AG04449 (cell line): ENCODE data around the gene NFE2L3.
"Not testable (repeated sequence)": the region's sequence is repeated elsewhere in the genome, so short reads cannot be mapped to it uniquely, and the experiment has no call there.

ENCODE experiments used
- CTCF ChIA-PET: fragments of 350-600 bp; formaldehyde crosslinking; extraction: SDS; loops from one replicate; lab custom pipeline; 2021; ENCODE audit warnings: antibody characterized with exemption; lab: Yijun Ruan, JAX
- POLR2A ChIA-PET: fragments of 400-600, 350-600 bp; formaldehyde crosslinking; extraction: SDS; loops from one replicate; lab custom pipeline; 2020; ENCODE audit warnings: antibody characterized with exemption, inconsistent platforms; lab: Yijun Ruan, JAX
- DNase-seq: peaks from one replicate; pipeline ENCODE4 v3.0.0-alpha.2; 2010; ENCODE audit warnings: low read depth, low spot score
- H3K4me3 ChIP-seq: 2 replicates; pipeline ENCODE4 v1.5.1; 2011; ENCODE audit warnings: low read depth, mild to moderate bottlenecking, control low read depth, low read length
- TF ChIP-seq, protein P1 (sequence below): IDR thresholded peaks from one replicate; pipeline ENCODE4 v1.5.1; 2011; ENCODE audit warnings: mild to moderate bottlenecking, moderate library complexity, low read length, control low read depth, inconsistent platforms; ENCODE audit not compliant: insufficient read depth; ENCODE audit errors: missing control alignments

Gene NFE2L3

GRCh38 chr7:26162431-26162830 lies 10.4 kb downstream of the NFE2L3 start:
- TF ChIP-seq, protein P1, sequence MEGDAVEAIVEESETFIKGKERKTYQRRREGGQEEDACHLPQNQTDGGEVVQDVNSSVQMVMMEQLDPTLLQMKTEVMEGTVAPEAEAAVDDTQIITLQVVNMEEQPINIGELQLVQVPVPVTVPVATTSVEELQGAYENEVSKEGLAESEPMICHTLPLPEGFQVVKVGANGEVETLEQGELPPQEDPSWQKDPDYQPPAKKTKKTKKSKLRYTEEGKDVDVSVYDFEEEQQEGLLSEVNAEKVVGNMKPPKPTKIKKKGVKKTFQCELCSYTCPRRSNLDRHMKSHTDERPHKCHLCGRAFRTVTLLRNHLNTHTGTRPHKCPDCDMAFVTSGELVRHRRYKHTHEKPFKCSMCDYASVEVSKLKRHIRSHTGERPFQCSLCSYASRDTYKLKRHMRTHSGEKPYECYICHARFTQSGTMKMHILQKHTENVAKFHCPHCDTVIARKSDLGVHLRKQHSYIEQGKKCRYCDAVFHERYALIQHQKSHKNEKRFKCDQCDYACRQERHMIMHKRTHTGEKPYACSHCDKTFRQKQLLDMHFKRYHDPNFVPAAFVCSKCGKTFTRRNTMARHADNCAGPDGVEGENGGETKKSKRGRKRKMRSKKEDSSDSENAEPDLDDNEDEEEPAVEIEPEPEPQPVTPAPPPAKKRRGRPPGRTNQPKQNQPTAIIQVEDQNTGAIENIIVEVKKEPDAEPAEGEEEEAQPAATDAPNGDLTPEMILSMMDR: no peak
- no peak overlapping the region for H3K4me3 ChIP-seq
- DNase-seq: no peak
- POLR2A ChIA-PET: interaction anchor here (0.6 kb wide), 1 partner anchor 37 kb away, joined by 4 read pairs; no protein-coding TSS in a partner anchor
- CTCF ChIA-PET: interaction anchor here (3.1 kb wide), 1 partner anchor 35 kb away, joined by 19 read pairs; no protein-coding TSS in a partner anchor

- DNase-seq, POLR2A ChIA-PET, H3K4me3 ChIP-seq, CTCF ChIA-PET: not testable (repeated sequence)
Observed at GRCh38 chr7:26163804-26164203, 11.8 kb downstream of the NFE2L3 start.

DNA sequence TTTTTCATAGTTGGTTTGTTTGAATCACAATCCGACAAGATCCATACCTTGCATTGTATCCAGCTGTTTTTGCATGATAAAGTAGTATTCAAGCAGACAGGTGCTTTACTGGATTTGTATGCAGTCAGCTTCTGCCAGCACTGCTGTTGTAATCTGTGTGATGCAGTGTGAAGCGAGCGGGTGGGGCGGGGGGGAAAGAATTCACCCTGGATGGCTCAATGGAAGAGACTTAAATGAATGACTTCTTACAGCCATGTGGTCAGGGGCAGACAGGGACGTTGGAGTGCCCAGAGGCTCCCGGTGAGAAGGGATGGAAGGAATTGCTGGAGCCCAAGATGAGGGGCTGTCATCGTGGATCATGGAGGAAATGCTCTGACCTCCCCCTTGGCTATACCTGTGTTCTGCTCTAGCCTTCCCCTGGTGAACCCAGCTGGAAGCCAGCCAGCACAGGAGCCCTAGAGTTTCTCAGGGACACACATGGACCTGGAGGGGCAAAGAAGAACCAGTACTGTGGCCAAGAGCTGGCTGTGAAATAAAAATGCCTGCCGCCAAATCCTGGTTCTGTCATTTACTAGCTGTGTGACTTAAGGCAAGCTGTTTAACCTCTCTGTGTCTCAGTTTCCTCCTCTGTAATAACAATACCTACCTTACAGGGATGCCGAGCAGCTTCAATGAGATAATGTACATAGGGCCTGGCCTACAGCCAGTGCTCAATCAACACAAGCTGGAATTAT lies 14.1 kb downstream of the NFE2L3 start:
- DNase-seq: no peak
- H3K4me3 ChIP-seq: no peak overlapping the region
- ChIA-PET POLR2A (interaction anchor here (0.6 kb wide), 1 partner anchor 35 kb away, joined by 4 read pairs; no protein-coding TSS in a partner anchor), CTCF (interaction anchor here (2.2 kb wide), 1 partner anchor 9 kb away, joined by 9 read pairs; no protein-coding TSS in a partner anchor)
- TF ChIP-seq, protein P1: no peak

DNA sequence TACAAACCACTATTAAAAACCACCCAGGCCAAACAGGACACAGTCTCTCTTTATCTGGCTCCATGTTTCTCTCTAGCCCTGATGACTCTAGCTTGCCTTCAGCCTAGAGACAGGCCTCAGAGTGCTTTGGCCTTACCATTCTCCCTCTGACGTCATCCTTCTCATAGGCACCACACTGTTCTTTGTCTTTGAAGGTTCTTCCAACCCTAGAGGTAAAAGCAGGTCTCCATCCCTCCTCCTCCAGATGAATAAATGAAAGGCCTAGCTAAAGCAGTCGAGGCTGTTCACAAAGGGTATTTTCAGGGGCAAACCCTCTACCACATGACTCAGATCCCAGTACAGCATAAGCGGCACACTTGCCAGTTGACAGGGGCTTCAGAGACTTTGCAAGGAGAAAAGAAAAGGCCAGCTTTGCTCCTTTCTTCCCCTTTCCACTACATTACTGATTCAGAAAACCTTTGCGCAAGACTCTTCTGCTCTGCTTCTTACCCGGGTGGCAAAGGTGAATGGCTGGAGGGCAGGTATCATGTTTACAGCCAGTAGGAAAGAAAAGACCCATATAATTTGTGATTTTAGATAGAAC lies 14.8 kb downstream of the NFE2L3 start:
- CTCF ChIA-PET: interaction anchor here (2.2 kb wide), 1 partner anchor 10 kb away, joined by 9 read pairs; no protein-coding TSS in a partner anchor
- TF ChIP-seq, protein P1: no peak
- H3K4me3 ChIP-seq: no peak overlapping the region
- no peak for DNase-seq
- POLR2A ChIA-PET: interaction anchor here (0.6 kb wide), 1 partner anchor 34 kb away, joined by 4 read pairs; no protein-coding TSS in a partner anchor

DNA sequence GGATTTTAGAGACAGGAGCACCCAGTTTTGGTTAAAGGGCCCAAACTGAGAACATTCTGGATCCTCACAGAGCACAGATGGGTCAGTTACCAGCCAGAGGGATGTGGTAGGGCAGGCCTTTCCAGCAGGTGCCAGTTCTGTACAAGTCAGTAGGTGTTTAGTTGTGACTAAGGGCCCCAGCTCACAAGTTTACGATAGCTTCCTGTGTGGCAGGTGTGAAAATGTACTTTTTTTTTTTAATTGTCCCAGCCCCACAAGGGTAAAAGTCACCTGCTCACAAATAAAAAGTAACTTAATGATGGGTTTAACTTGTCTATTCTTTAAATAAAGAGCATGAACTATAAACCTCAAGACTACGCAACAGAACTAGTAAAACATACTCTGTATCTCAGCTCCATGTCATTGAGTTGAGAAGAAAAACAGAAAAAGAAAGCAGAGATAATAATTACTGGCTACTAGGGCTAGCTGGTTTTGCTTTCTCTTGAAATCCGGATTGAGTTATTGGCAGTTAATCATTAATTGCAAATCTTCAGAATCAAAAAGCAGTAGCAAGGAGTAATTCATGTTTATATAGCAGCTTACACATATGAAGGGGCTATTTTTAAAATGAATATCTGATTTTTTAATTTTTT lies 15.4 kb downstream of the NFE2L3 start:
- TF ChIP-seq, protein P1: no peak

GRCh38 chr7:26168458-26169023 lies 16.5 kb downstream of the NFE2L3 start:
- DNase-seq: no peak
- H3K4me3 ChIP-seq: no peak overlapping the region
- ChIA-PET POLR2A (no interaction called here), CTCF (no interaction called here)
- TF ChIP-seq, protein P1: no peak

More for the DNA sequence above, 15.4 kb downstream of the NFE2L3 start:
- ChIA-PET CTCF (interaction anchor here (1.0 to 2.2 kb wide), 2 partner anchors 11 to 77 kb away, joined by 4 to 9 read pairs; no protein-coding TSS in a partner anchor), POLR2A (no interaction called here)
- H3K4me3 ChIP-seq: no peak overlapping the region
- no peak for DNase-seq
